Ascending aorta (tissue), 2 donors: ENCODE data around the gene KIAA0930. TPM values are rescaled to one million over a fixed set of nuclear protein-coding genes. Genes with fewer than 3 reads are reported as not detected.

Source experiments
- DNase-seq, 2 donors: peaks; one replicate each; pipeline ENCODE4 v3.0.0-alpha.2; 2019; ENCODE audit warnings: low spot score in 2 of 2
- H3K27ac ChIP-seq, 2 donors: fragments of 200-600 bp; sonication (generic); one replicate each; pipeline ENCODE4 v1.5.1; 2016 to 2017; ENCODE audit warnings: mild to moderate bottlenecking in 1 of 2
- H3K27me3 ChIP-seq: fragments of 200-600 bp; sonication (generic); one replicate; pipeline ENCODE4 v1.5.1; 2017
- H3K36me3 ChIP-seq, 2 donors: fragments of 200-600 bp; sonication (generic); one replicate each; pipeline ENCODE4 v1.5.1; 2016
- H3K4me1 ChIP-seq, 2 donors: fragments of 200-600 bp; sonication (generic); one replicate each; pipeline ENCODE4 v1.5.1; 2016 to 2017; ENCODE audit warnings: mild to moderate bottlenecking in 1 of 2
- H3K4me3 ChIP-seq, 2 donors: fragments of 200-600 bp; sonication (generic); one replicate each; pipeline ENCODE4 v1.5.1; 2016 to 2017; ENCODE audit warnings: mild to moderate bottlenecking in 1 of 2
- H3K9me3 ChIP-seq, 2 donors: fragments of 200-600 bp; sonication (generic); one replicate each; pipeline ENCODE4 v1.5.1; 2016
- CTCF ChIP-seq, 3 experiments: fragments of 200-600 bp in 2 of 3; fragments of 450-650 bp in 1 of 3; sonication (generic) in 2 of 3; IDR thresholded peaks; one replicate each; pipeline ENCODE4 v1.5.1; 2016 to 2019; ENCODE audit warnings: antibody characterized with exemption in 3 of 3, mild to moderate bottlenecking in 1 of 3, moderate library complexity in 1 of 3
- intact Hi-C: fragments of 100-400 bp; cut with DNase I; formaldehyde crosslinking; loops from one replicate; pipeline ENCODE4 v1.15.1; 2023
- total RNA-seq: library from RNA; depleted of rRNA; stranded (reverse); fragments of >200 nt; gene quantifications from one replicate; pipeline ENCODE4 v1.1.0, GENCODE V29; 2016

The KIAA0930 gene
- total RNA-seq, 1 donor from 2014 or later, result 60.0 TPM

- no peaks in the 10 kb centered on the region for H3K36me3 ChIP-seq
- no peaks in the 10 kb centered on the region for H3K9me3 ChIP-seq
- intact Hi-C loops, result no loop called here
- no peak for DNase-seq
- no peaks in the 10 kb centered on the region for H3K27me3 ChIP-seq
- no peak overlapping the region for H3K4me3 ChIP-seq
- H3K4me1 ChIP-seq, result peaks cover 5 to 10% of the 10 kb centered on the region in 2 donors
- no peak for TF ChIP-seq CTCF (IDR thresholded peaks at IDR 0.05)
- H3K27ac ChIP-seq, result peak overlapping the region; percentile 27 to 35
Observed at GRCh38 chr22:45224988-45225731, 15.5 kb downstream of the KIAA0930 start.

GRCh38 chr22:45224331-45224730 is 16.4 kb downstream of the KIAA0930 start:
- Histone ChIP-seq H3K4me1 (peaks cover 5 to 10% of the 10 kb centered on the region in 2 donors), H3K27me3 (no peaks in the 10 kb centered on the region), H3K9me3 (no peaks in the 10 kb centered on the region), H3K27ac (no peak overlapping the region), H3K36me3 (no peaks in the 10 kb centered on the region), H3K4me3 (no peak overlapping the region)
- intact Hi-C loops, result no loop called here
- TF ChIP-seq CTCF (IDR thresholded peaks at IDR 0.05), result no peak
- no peak for DNase-seq

GRCh38 chr22:45223304-45224117 is 17.2 kb downstream of the KIAA0930 start:
- H3K36me3 ChIP-seq, result no peaks in the 10 kb centered on the region
- H3K4me3 ChIP-seq, result no peak overlapping the region
- H3K27ac ChIP-seq, result no peak overlapping the region
- no peak for TF ChIP-seq CTCF (IDR thresholded peaks at IDR 0.05)
- no peaks in the 10 kb centered on the region for H3K27me3 ChIP-seq
- H3K4me1 ChIP-seq, result peaks cover 5 to 10% of the 10 kb centered on the region in 2 donors
- no peaks in the 10 kb centered on the region for H3K9me3 ChIP-seq
- intact Hi-C loops, result no loop called here
- DNase-seq, result no peak

- DNase-seq, result no peak
- H3K4me3 ChIP-seq, result no peak overlapping the region
- H3K4me1 ChIP-seq, result peaks cover 0 to 8% of the 10 kb centered on the region in 2 donors
- TF ChIP-seq CTCF (IDR thresholded peaks at IDR 0.05), result no peak
- intact Hi-C loops, result no loop called here
- H3K27me3 ChIP-seq, result no peaks in the 10 kb centered on the region
- no peak overlapping the region for H3K27ac ChIP-seq
- no peaks in the 10 kb centered on the region for H3K9me3 ChIP-seq
- no peaks in the 10 kb centered on the region for H3K36me3 ChIP-seq
Observed at GRCh38 chr22:45221201-45221600, 19.5 kb downstream of the KIAA0930 start.

GRCh38 chr22:45218976-45219375 is 21.7 kb downstream of the KIAA0930 start:
- Histone ChIP-seq H3K36me3 (no peaks in the 10 kb centered on the region), H3K9me3 (no peaks in the 10 kb centered on the region), H3K27ac (no peak overlapping the region), H3K4me3 (no peak overlapping the region), H3K4me1 (peaks cover 0 to 8% of the 10 kb centered on the region in 2 donors), H3K27me3 (no peaks in the 10 kb centered on the region)
- DNase-seq, result no peak
- intact Hi-C loops, result no loop called here
- no peak for TF ChIP-seq CTCF (IDR thresholded peaks at IDR 0.05)
